Effector memory CD4-positive, alpha-beta T cell (primary cell): ENCODE data around the gene FTCDNL1.

Source experiments
- DNase-seq, 3 donors: peaks; one replicate each; pipeline ENCODE4 v3.0.0-alpha.2; 2020
- H3K27ac ChIP-seq: 2 replicates; pipeline ENCODE4 v1.7.0; 2013; ENCODE audit warnings: mild to moderate bottlenecking, low read length, moderate library complexity; ENCODE audit not compliant: insufficient read depth, poor library complexity, severe bottlenecking
- H3K27me3 ChIP-seq: replicated peaks from 2 replicates; pipeline ENCODE4 v1.7.0; 2013; ENCODE audit warnings: mild to moderate bottlenecking, low read length; ENCODE audit not compliant: insufficient read depth, control insufficient read depth, poor library complexity, severe bottlenecking
- H3K36me3 ChIP-seq: 2 replicates; pipeline ENCODE4 v1.7.0; 2013; ENCODE audit warnings: mild to moderate bottlenecking, low read length, moderate library complexity; ENCODE audit not compliant: control insufficient read depth, insufficient read depth
- H3K4me1 ChIP-seq: 2 replicates; pipeline ENCODE4 v1.7.0; 2013; ENCODE audit warnings: low read length, mild to moderate bottlenecking; ENCODE audit not compliant: control insufficient read depth, insufficient read depth, poor library complexity, severe bottlenecking
- H3K4me3 ChIP-seq: 2 replicates; pipeline ENCODE4 v1.7.0; 2013; ENCODE audit warnings: low read length, low read depth, mild to moderate bottlenecking; ENCODE audit not compliant: insufficient read depth, poor library complexity, severe bottlenecking
- H3K9me3 ChIP-seq: 2 replicates; pipeline ENCODE4 v1.7.0; 2013; ENCODE audit warnings: mild to moderate bottlenecking, low read length, moderate library complexity; ENCODE audit not compliant: control insufficient read depth

FTCDNL1 gene

GRCh38 chr2:199772035-199772976 lies 78.7 kb downstream of the FTCDNL1 start:
- DNase-seq = no peak
- H3K4me1 ChIP-seq = no peaks in the 10 kb centered on the region
- no peaks in the 10 kb centered on the region for H3K9me3 ChIP-seq
- H3K27ac ChIP-seq = no peak overlapping the region
- no peak overlapping the region for H3K4me3 ChIP-seq
- no peaks in the 10 kb centered on the region for H3K27me3 ChIP-seq
- H3K36me3 ChIP-seq = no peaks in the 10 kb centered on the region

- no peaks in the 10 kb centered on the region for H3K36me3 ChIP-seq
- no peak overlapping the region for H3K27ac ChIP-seq
- no peaks in the 10 kb centered on the region for H3K27me3 ChIP-seq
- DNase-seq = no peak
- no peak overlapping the region for H3K4me3 ChIP-seq
- no peaks in the 10 kb centered on the region for H3K4me1 ChIP-seq
- no peaks in the 10 kb centered on the region for H3K9me3 ChIP-seq
Observed at GRCh38 chr2:199770716-199771115, 80.3 kb downstream of the FTCDNL1 start.

GRCh38 chr2:199765646-199766045 lies 85.3 kb downstream of the FTCDNL1 start:
- DNase-seq = no peak
- Histone ChIP-seq H3K36me3 (no peaks in the 10 kb centered on the region), H3K9me3 (no peaks in the 10 kb centered on the region), H3K4me1 (no peaks in the 10 kb centered on the region), H3K27me3 (no peaks in the 10 kb centered on the region), H3K27ac (no peak overlapping the region), H3K4me3 (no peak overlapping the region)

- Histone ChIP-seq H3K9me3 (no peaks in the 10 kb centered on the region), H3K36me3 (no peaks in the 10 kb centered on the region), H3K27me3 (no peaks in the 10 kb centered on the region), H3K4me3 (no peak overlapping the region), H3K4me1 (no peaks in the 10 kb centered on the region), H3K27ac (no peak overlapping the region)
- no peak for DNase-seq
Observed at GRCh38 chr2:199764273-199764800, 86.7 kb downstream of the FTCDNL1 start.

GRCh38 chr2:199762963-199763362 lies 88.0 kb downstream of the FTCDNL1 start:
- H3K27me3 ChIP-seq = no peaks in the 10 kb centered on the region
- H3K4me1 ChIP-seq = no peaks in the 10 kb centered on the region
- no peak overlapping the region for H3K4me3 ChIP-seq
- DNase-seq = no peak
- H3K9me3 ChIP-seq = no peaks in the 10 kb centered on the region
- no peak overlapping the region for H3K27ac ChIP-seq
- no peaks in the 10 kb centered on the region for H3K36me3 ChIP-seq

- H3K27me3 ChIP-seq = no peaks in the 10 kb centered on the region
- H3K27ac ChIP-seq = no peak overlapping the region
- no peaks in the 10 kb centered on the region for H3K9me3 ChIP-seq
- no peak for DNase-seq
- no peaks in the 10 kb centered on the region for H3K4me1 ChIP-seq
- no peak overlapping the region for H3K4me3 ChIP-seq
- no peaks in the 10 kb centered on the region for H3K36me3 ChIP-seq
Observed at GRCh38 chr2:199760574-199760973, 90.4 kb downstream of the FTCDNL1 start.

- no peak for DNase-seq
- Histone ChIP-seq H3K4me3 (no peak overlapping the region), H3K27ac (no peak overlapping the region), H3K4me1 (no peaks in the 10 kb centered on the region), H3K36me3 (no peaks in the 10 kb centered on the region), H3K9me3 (no peaks in the 10 kb centered on the region), H3K27me3 (no peaks in the 10 kb centered on the region)
Observed at GRCh38 chr2:199757233-199757870, 93.6 kb downstream of the FTCDNL1 start.

GRCh38 chr2:199756743-199757142 lies 94.2 kb downstream of the FTCDNL1 start:
- Histone ChIP-seq H3K4me1 (no peaks in the 10 kb centered on the region), H3K4me3 (no peak overlapping the region), H3K9me3 (no peaks in the 10 kb centered on the region), H3K27me3 (no peaks in the 10 kb centered on the region), H3K36me3 (no peaks in the 10 kb centered on the region), H3K27ac (no peak overlapping the region)
- no peak for DNase-seq

- Histone ChIP-seq H3K27me3 (no peaks in the 10 kb centered on the region), H3K27ac (no peak overlapping the region), H3K4me3 (no peak overlapping the region), H3K36me3 (no peaks in the 10 kb centered on the region), H3K4me1 (no peaks in the 10 kb centered on the region), H3K9me3 (no peaks in the 10 kb centered on the region)
- no peak for DNase-seq
Observed at GRCh38 chr2:199756211-199756610, 94.8 kb downstream of the FTCDNL1 start.

GRCh38 chr2:199754766-199755165 lies 96.2 kb downstream of the FTCDNL1 start:
- no peak for DNase-seq

More at GRCh38 chr2:199754766-199755165, 96.2 kb downstream of the FTCDNL1 start:
- no peak overlapping the region for H3K27ac ChIP-seq
- H3K4me1 ChIP-seq = no peaks in the 10 kb centered on the region
- no peak overlapping the region for H3K4me3 ChIP-seq
- no peaks in the 10 kb centered on the region for H3K36me3 ChIP-seq
- no peaks in the 10 kb centered on the region for H3K9me3 ChIP-seq
- no peaks in the 10 kb centered on the region for H3K27me3 ChIP-seq
